H1 (cell line): ENCODE measurements around the gene SRRM2. TPM values are rescaled to one million over a fixed set of nuclear protein-coding genes. Genes with fewer than 3 reads are reported as not detected.

ENCODE experiments used
- CBX8 ChIP-seq: fragments of 300-800, 300-1000 bp; sonication (generic); IDR thresholded peaks from 2 replicates; pipeline ENCODE4 v1.7.1; 2016; ENCODE audit warnings: low read depth, low read length, borderline replicate concordance
- KDM4A ChIP-seq: IDR thresholded peaks from one replicate; pipeline ENCODE4 v1.7.1; 2012; ENCODE audit warnings: low read depth, mild to moderate bottlenecking, moderate library complexity, low read length, inconsistent platforms; ENCODE audit not compliant: severe bottlenecking
- KDM5A ChIP-seq: fragments of 200-600 bp; IDR thresholded peaks from 2 replicates; pipeline ENCODE4 v1.7.1; 2012; ENCODE audit warnings: mild to moderate bottlenecking, low read length, inconsistent platforms, mixed read lengths
- POLR2A ChIP-seq, 2 experiments: IDR thresholded peaks; 1 replicate in 1 of 2; 2 replicates in 1 of 2; pipeline ENCODE4 v1.6.1; 2011; ENCODE audit warnings: low read depth in 2 of 2, low read length in 2 of 2, mild to moderate bottlenecking in 2 of 2; ENCODE audit errors: control extremely low read depth in 1 of 2
- RBBP5 ChIP-seq: IDR thresholded peaks from 2 replicates; pipeline ENCODE4 v1.7.1; 2012; ENCODE audit warnings: low read depth, mild to moderate bottlenecking, inconsistent platforms, low read length, moderate library complexity, borderline replicate concordance
- TCF12 ChIP-seq: IDR thresholded peaks from 2 replicates; pipeline ENCODE4 v1.6.1; 2011; ENCODE audit warnings: low read depth, mild to moderate bottlenecking, low read length
- TEAD4 ChIP-seq: IDR thresholded peaks from 2 replicates; pipeline ENCODE4 v1.6.1; 2012; ENCODE audit warnings: low read depth, low read length, inconsistent platforms, mixed read lengths
- polyA plus RNA-seq, 7 experiments: library from polyadenylated mRNA; depleted of rRNA in 3 of 7; stranded (reverse) in 5 of 7; unstranded in 2 of 7; fragments of >200 nt in 5 of 7; fragments of 200-250 nt in 2 of 7; gene quantifications; 1 replicate in 5 of 7; 2 replicates in 1 of 7; 4 replicates in 1 of 7; pipeline versions ENCODE4 v1.2.1 to v1.2.3, GENCODE V29; 2011 to 2013; ENCODE audit warnings: missing spikeins in 2 of 7, mixed read lengths in 2 of 7
- total RNA-seq: library from RNA; stranded (reverse); fragmentation: NEBNext Ultra II Directional; extraction: Animal tissue kit (Norgen Biotek cat#: 25700); gene quantifications from 2 replicates; pipeline ENCODE4 v1.2.1, GENCODE V29; 2021
- TF ChIP-seq, protein P1 (sequence below): fragments of 300-600 bp; sonication (generic); IDR thresholded peaks from 2 replicates; pipeline ENCODE4 v1.7.1; 2012; ENCODE audit warnings: low read length, moderate library complexity, mild to moderate bottlenecking, inconsistent platforms; ENCODE audit not compliant: insufficient replicate concordance

The SRRM2 gene
- total and polyA plus RNA-seq, 2 of the 8 experiments (the other 6 are each of a cell fraction or from before 2014, with no cell fraction given) = 300 to 579 TPM

DNA sequence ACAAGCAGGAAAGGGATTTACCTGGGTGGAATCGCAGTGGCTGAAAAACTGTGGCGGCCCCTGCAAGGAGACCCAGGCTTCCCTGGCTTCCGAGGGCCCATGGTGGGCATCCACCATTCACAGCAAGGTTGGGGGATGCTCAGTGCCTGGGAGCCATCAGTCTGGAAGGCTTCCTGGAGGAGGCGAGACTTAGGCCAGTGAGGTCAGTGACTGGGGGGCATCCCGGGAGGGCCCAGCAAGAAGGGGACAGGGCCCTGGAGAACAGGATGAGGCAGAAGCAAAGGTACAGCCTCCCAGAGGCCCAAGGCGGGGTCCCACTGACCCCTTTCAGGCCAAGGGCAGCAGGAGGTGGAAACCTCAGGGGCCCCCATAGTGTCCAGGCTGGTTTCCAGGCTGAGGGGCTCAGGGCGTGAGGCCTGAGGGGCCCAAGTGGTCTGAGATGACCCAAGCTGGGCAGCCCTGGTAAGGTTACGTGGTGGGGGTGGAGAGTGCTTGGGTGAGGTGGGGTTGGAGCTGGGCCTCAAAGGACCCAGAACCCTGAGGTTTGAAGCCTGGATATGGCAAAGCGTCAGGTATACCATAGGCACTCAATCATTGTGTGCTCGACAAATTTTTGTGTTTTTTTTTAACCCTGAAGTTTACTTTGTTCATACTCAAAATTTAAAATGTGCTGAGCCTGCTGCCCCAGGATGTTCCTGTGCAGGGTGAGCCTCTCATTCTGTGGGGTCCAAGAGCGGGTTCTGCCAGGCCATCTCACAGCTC is 15.8 kb upstream of the SRRM2 start (continued):
- TF ChIP-seq, protein P1, sequence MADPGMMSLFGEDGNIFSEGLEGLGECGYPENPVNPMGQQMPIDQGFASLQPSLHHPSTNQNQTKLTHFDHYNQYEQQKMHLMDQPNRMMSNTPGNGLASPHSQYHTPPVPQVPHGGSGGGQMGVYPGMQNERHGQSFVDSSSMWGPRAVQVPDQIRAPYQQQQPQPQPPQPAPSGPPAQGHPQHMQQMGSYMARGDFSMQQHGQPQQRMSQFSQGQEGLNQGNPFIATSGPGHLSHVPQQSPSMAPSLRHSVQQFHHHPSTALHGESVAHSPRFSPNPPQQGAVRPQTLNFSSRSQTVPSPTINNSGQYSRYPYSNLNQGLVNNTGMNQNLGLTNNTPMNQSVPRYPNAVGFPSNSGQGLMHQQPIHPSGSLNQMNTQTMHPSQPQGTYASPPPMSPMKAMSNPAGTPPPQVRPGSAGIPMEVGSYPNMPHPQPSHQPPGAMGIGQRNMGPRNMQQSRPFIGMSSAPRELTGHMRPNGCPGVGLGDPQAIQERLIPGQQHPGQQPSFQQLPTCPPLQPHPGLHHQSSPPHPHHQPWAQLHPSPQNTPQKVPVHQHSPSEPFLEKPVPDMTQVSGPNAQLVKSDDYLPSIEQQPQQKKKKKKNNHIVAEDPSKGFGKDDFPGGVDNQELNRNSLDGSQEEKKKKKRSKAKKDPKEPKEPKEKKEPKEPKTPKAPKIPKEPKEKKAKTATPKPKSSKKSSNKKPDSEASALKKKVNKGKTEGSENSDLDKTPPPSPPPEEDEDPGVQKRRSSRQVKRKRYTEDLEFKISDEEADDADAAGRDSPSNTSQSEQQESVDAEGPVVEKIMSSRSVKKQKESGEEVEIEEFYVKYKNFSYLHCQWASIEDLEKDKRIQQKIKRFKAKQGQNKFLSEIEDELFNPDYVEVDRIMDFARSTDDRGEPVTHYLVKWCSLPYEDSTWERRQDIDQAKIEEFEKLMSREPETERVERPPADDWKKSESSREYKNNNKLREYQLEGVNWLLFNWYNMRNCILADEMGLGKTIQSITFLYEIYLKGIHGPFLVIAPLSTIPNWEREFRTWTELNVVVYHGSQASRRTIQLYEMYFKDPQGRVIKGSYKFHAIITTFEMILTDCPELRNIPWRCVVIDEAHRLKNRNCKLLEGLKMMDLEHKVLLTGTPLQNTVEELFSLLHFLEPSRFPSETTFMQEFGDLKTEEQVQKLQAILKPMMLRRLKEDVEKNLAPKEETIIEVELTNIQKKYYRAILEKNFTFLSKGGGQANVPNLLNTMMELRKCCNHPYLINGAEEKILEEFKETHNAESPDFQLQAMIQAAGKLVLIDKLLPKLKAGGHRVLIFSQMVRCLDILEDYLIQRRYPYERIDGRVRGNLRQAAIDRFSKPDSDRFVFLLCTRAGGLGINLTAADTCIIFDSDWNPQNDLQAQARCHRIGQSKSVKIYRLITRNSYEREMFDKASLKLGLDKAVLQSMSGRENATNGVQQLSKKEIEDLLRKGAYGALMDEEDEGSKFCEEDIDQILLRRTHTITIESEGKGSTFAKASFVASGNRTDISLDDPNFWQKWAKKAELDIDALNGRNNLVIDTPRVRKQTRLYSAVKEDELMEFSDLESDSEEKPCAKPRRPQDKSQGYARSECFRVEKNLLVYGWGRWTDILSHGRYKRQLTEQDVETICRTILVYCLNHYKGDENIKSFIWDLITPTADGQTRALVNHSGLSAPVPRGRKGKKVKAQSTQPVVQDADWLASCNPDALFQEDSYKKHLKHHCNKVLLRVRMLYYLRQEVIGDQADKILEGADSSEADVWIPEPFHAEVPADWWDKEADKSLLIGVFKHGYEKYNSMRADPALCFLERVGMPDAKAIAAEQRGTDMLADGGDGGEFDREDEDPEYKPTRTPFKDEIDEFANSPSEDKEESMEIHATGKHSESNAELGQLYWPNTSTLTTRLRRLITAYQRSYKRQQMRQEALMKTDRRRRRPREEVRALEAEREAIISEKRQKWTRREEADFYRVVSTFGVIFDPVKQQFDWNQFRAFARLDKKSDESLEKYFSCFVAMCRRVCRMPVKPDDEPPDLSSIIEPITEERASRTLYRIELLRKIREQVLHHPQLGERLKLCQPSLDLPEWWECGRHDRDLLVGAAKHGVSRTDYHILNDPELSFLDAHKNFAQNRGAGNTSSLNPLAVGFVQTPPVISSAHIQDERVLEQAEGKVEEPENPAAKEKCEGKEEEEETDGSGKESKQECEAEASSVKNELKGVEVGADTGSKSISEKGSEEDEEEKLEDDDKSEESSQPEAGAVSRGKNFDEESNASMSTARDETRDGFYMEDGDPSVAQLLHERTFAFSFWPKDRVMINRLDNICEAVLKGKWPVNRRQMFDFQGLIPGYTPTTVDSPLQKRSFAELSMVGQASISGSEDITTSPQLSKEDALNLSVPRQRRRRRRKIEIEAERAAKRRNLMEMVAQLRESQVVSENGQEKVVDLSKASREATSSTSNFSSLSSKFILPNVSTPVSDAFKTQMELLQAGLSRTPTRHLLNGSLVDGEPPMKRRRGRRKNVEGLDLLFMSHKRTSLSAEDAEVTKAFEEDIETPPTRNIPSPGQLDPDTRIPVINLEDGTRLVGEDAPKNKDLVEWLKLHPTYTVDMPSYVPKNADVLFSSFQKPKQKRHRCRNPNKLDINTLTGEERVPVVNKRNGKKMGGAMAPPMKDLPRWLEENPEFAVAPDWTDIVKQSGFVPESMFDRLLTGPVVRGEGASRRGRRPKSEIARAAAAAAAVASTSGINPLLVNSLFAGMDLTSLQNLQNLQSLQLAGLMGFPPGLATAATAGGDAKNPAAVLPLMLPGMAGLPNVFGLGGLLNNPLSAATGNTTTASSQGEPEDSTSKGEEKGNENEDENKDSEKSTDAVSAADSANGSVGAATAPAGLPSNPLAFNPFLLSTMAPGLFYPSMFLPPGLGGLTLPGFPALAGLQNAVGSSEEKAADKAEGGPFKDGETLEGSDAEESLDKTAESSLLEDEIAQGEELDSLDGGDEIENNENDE = no peak
- TF ChIP-seq TCF12 = no peak
- no peak for TF ChIP-seq KDM5A
- no peak for TF ChIP-seq KDM4A
- no peak for TF ChIP-seq CBX8
- no peak for TF ChIP-seq POLR2A (IDR thresholded peaks at IDR 0.05; ENCODE audit: control extremely low read depth in 1 of 2, low read depth in 2 of 2, low read length in 2 of 2)
- no peak for TF ChIP-seq RBBP5
- TF ChIP-seq TEAD4 = no peak
